HepG2 (cell line): ENCODE data around the gene UBE2S. TPM values are rescaled to one million over a fixed set of nuclear protein-coding genes. Genes with fewer than 3 reads are reported as not detected.

Experiments used
- ATAC-seq: fragments of 200-7000 bp; cut with Tn5 transposase; 3 replicates; pipeline ENCODE4 v1.9.1; 2020; ENCODE audit warnings: mild to moderate bottlenecking, moderate library complexity
- BruUV-seq: library from RNA; stranded (reverse); fragments of 400-500 nt; replicated peaks from 2 replicates; lab custom pipeline; 2021; lab: Mats Ljungman, UMichigan
- CTCF ChIA-PET: fragments of 300-600 bp; formaldehyde crosslinking; extraction: SDS; loops from one replicate; lab custom pipeline; 2021; ENCODE audit warnings: low total read pairs, inconsistent platforms, low intra/inter-chr PET ratio; lab: Yijun Ruan, JAX
- POLR2A ChIA-PET: fragments of 350-600 bp; sonication (Branson Sonifier 250); formaldehyde crosslinking; loops from one replicate; lab custom pipeline; 2020; ENCODE audit warnings: antibody characterized with exemption, inconsistent platforms; lab: Yijun Ruan, JAX
- DNase-seq: peaks from one replicate; pipeline ENCODE4 v3.0.0-alpha.2; 2015; ENCODE audit warnings: low spot score
- FAIRE-seq: peaks from 3 replicates; lab custom pipeline; 2011; peaks lifted over from hg19 to GRCh38; lab: Jason Lieb, UNC
- H2AFZ ChIP-seq: one replicate; pipeline ENCODE4 v1.6.1; 2011; ENCODE audit warnings: low read length, inconsistent platforms
- H3K27ac ChIP-seq: fragments of 300-600 bp; 3 replicates; pipeline ENCODE4 v1.8.0; 2011; ENCODE audit warnings: mixed run types, mild to moderate bottlenecking, mixed read lengths, low read length, inconsistent platforms; ENCODE audit not compliant: insufficient read depth; ENCODE audit errors: extremely low read length
- H3K27me3 ChIP-seq, 2 experiments: fragments of 200-600 bp in 1 of 2; 2 replicates in 1 of 2; 3 replicates in 1 of 2; pipeline versions ENCODE4 v1.6.0 to v1.8.0; 2011; ENCODE audit warnings: low read length in 2 of 2, mild to moderate bottlenecking in 2 of 2, moderate library complexity in 2 of 2, inconsistent platforms in 1 of 2; ENCODE audit not compliant: insufficient read depth in 2 of 2, control insufficient read depth in 1 of 2
- H3K36me3 ChIP-seq, 2 experiments: fragments of 200-600 bp in 1 of 2; replicated peaks in 1 of 2; 2 replicates in 1 of 2; 3 replicates in 1 of 2; pipeline versions ENCODE4 v1.5.1 to v1.8.0; 2011; ENCODE audit warnings: low read length in 2 of 2, inconsistent platforms in 1 of 2; ENCODE audit not compliant: insufficient read depth in 2 of 2, control insufficient read depth in 1 of 2
- H3K4me1 ChIP-seq: 2 replicates; pipeline ENCODE4 v1.5.1; 2012; ENCODE audit warnings: low read length, inconsistent platforms; ENCODE audit not compliant: insufficient read depth
- H3K4me2 ChIP-seq: 2 replicates; pipeline ENCODE4 v1.6.0; 2011; ENCODE audit warnings: low read depth, low read length, inconsistent platforms
- H3K4me3 ChIP-seq, 3 experiments: fragments of 200-600 bp in 1 of 3; sonication (generic), shearing (Covaris generic) in 1 of 3; replicated peaks in 1 of 3; 2 replicates each; pipeline ENCODE4 v1.5.1; 2011 to 2016; ENCODE audit warnings: low read length in 3 of 3, inconsistent platforms in 2 of 3, low read depth in 2 of 3, mild to moderate bottlenecking in 2 of 3, control low read depth in 1 of 3, mixed read lengths in 1 of 3; ENCODE audit not compliant: insufficient read depth in 1 of 3
- H3K79me2 ChIP-seq: one replicate; pipeline ENCODE4 v1.6.1; 2011; ENCODE audit warnings: low read length, inconsistent platforms; ENCODE audit not compliant: insufficient read depth
- H3K9ac ChIP-seq: 2 replicates; pipeline ENCODE4 v1.6.0; 2011; ENCODE audit warnings: mild to moderate bottlenecking, low read depth, low read length, inconsistent platforms; ENCODE audit not compliant: insufficient read depth
- H3K9me3 ChIP-seq: 2 replicates; pipeline ENCODE4 v1.5.1; 2012; ENCODE audit warnings: mild to moderate bottlenecking, low read length
- H4K20me1 ChIP-seq: 2 replicates; pipeline ENCODE4 v1.6.0; 2011; ENCODE audit warnings: inconsistent platforms, mild to moderate bottlenecking, low read length, moderate library complexity; ENCODE audit not compliant: insufficient read depth
- ATF2 ChIP-seq: sonication (generic); formaldehyde crosslinking; IDR thresholded peaks from 2 replicates; pipeline ENCODE4 v1.4.0; 2020; ENCODE audit warnings: missing genetic modification reagents
- ERF ChIP-seq: IDR thresholded peaks from 2 replicates; pipeline ENCODE4 v1.6.1; 2018; ENCODE audit warnings: missing biosample characterization, missing genetic modification reagents
- FOXC1 ChIP-seq: sonication (generic); formaldehyde crosslinking; IDR thresholded peaks from 2 replicates; pipeline ENCODE4 v1.8.0; 2022; ENCODE audit warnings: mild to moderate bottlenecking, missing genetic modification reagents, borderline replicate concordance
- GLMP ChIP-seq: sonication (generic); formaldehyde crosslinking; IDR thresholded peaks from 2 replicates; pipeline ENCODE4 v1.9.0; 2021; ENCODE audit warnings: missing genetic modification reagents, mild to moderate bottlenecking, borderline replicate concordance
- KDM2A ChIP-seq: sonication (generic); formaldehyde crosslinking; IDR thresholded peaks from 2 replicates; pipeline ENCODE4 v1.4.0; 2020; ENCODE audit warnings: low read depth, missing genetic modification reagents, borderline replicate concordance
- MNT ChIP-seq: fragments of 450-650 bp; IDR thresholded peaks from 2 replicates; pipeline ENCODE4 v1.6.1; 2016
- NCOA1 ChIP-seq: sonication (generic); formaldehyde crosslinking; IDR thresholded peaks from 2 replicates; pipeline ENCODE4 v1.9.0; 2021; ENCODE audit warnings: missing genetic modification reagents
- PCBP1 ChIP-seq: fragments of 200-400 bp; formaldehyde crosslinking; IDR thresholded peaks from 2 replicates; pipeline ENCODE4 v1.6.1; 2017; ENCODE audit warnings: mild to moderate bottlenecking, low read depth, low read length, borderline replicate concordance
- PLSCR1 ChIP-seq: sonication (generic); formaldehyde crosslinking; IDR thresholded peaks from 2 replicates; pipeline ENCODE4 v1.5.0; 2020; ENCODE audit warnings: missing genetic modification reagents, mild to moderate bottlenecking, borderline replicate concordance
- POLR2AphosphoS5 ChIP-seq: IDR thresholded peaks from 2 replicates; pipeline ENCODE4 v1.6.1; 2012; ENCODE audit warnings: low read depth, low read length
- RBM22 ChIP-seq: fragments of 200-400 bp; formaldehyde crosslinking; optimal IDR thresholded peaks from 2 replicates; pipeline ENCODE3; 2017; ENCODE audit warnings: mild to moderate bottlenecking, low read length, moderate library complexity
- SRY ChIP-seq: sonication (generic); formaldehyde crosslinking; IDR thresholded peaks from 2 replicates; pipeline ENCODE4 v1.8.0; 2022; ENCODE audit warnings: mild to moderate bottlenecking, missing genetic modification reagents
- ZNF513 ChIP-seq: sonication (generic); formaldehyde crosslinking; conservative IDR thresholded peaks from 2 replicates; pipeline ENCODE4 v1.5.0; 2020; ENCODE audit warnings: missing genetic modification reagents
- ZNF816 ChIP-seq: sonication (generic); formaldehyde crosslinking; IDR thresholded peaks from 2 replicates; pipeline ENCODE4 v1.8.0; 2022; ENCODE audit warnings: missing genetic modification reagents, mild to moderate bottlenecking, borderline replicate concordance
- ZSCAN21 ChIP-seq: sonication (generic); formaldehyde crosslinking; IDR thresholded peaks from 2 replicates; pipeline ENCODE4 v1.8.0; 2022; ENCODE audit warnings: mild to moderate bottlenecking, missing genetic modification reagents, moderate library complexity, borderline replicate concordance
- WGBS: methylation state at CpG from one replicate; pipeline ENCODE4 v1.1.6; 2017; ENCODE audit warnings: low lambda C conversion rate; 5-methylcytosine and 5-hydroxymethylcytosine counted together
- in situ Hi-C: cut with HindIII; loops from 2 replicates; pipeline ENCODE4 v1.10.0; 2017; ENCODE audit warnings: low pct_unique_long_range_greater_than_20kb; ENCODE audit not compliant: extremely low pct_ligation_motif_present
- intact Hi-C: fragments of 100-400 bp; cut with micrococcal nuclease; formaldehyde crosslinking; loops from one replicate; pipeline ENCODE4 v1.10.0; 2022; ENCODE audit not compliant: unreplicated experiment
- polyA plus RNA-seq, 8 experiments: library from polyadenylated mRNA; depleted of rRNA in 3 of 8; stranded (reverse) in 7 of 8; unstranded in 1 of 8; fragments of >200 nt; fragmentation: Illumina TruSeq in 4 of 8; extraction: Trizol in 4 of 8; gene quantifications; 2 replicates each; pipeline versions ENCODE4 v1.2.1 to v1.2.3, GENCODE V29; 2011 to 2016; ENCODE audit warnings: low read depth in 4 of 8, missing spikeins in 1 of 8, mixed read lengths in 1 of 8; ENCODE audit not compliant: insufficient read depth in 1 of 8
- total RNA-seq, 5 experiments: library from RNA; depleted of rRNA; stranded (reverse); fragments of >200 nt; fragmentation: Illumina TruSeq; extraction: Trizol; gene quantifications; 2 replicates each; pipeline ENCODE4 v1.2.3, GENCODE V29; 2016; ENCODE audit warnings: low read depth in 1 of 5

Gene UBE2S
- total and polyA plus RNA-seq, 2 of the 13 experiments (the other 11 are each of a cell fraction or from before 2014, with no cell fraction given), result 32.2 to 39.3 TPM

- TF ChIP-seq MNT (no peak), ZNF816 (no peak), PLSCR1 (no peak), POLR2AphosphoS5 (peak; percentile 22; the same call in 1 of the 2 replicates)
Measured at GRCh38 chr19:55391191-55391670, 16.4 kb downstream of the UBE2S start (continued).

GRCh38 chr19:55390461-55390880 is 17.1 kb downstream of the UBE2S start:
- H3K4me2 ChIP-seq, result no peak overlapping the region
- H2AFZ ChIP-seq, result no peak overlapping the region
- H3K9ac ChIP-seq, result no peak overlapping the region
- intact Hi-C loops, result no loop called here
- in situ Hi-C loops, result no loop called here
- H3K79me2 ChIP-seq, result peaks cover 27% of the 10 kb centered on the region
- 98% methylated on average over 7 of the region's 7 CpGs for WGBS
- H3K36me3 ChIP-seq, result peaks cover 16 to 35% of the 10 kb centered on the region in 2 experiments
- no peak overlapping the region for H3K4me3 ChIP-seq
- H3K9me3 ChIP-seq, result no peaks in the 10 kb centered on the region
- POLR2A ChIA-PET, result interaction anchor here (1.3 to 9.7 kb wide), 3 partner anchors 16 to 51 kb away, joined by 3 to 62 read pairs (median 3); partner anchors contain the start of gene UBE2S
- H4K20me1 ChIP-seq, result peaks cover 48% of the 10 kb centered on the region
- peaks cover 55% of the 10 kb centered on the region for H3K4me1 ChIP-seq
- no peak overlapping the region for H3K27ac ChIP-seq
- no peak for ATAC-seq
- no peaks in the 10 kb centered on the region; a peak in 1 of 5 replicates for H3K27me3 ChIP-seq
- no TSS peak for BruUV-seq
- CTCF ChIA-PET, result no interaction called here
- FAIRE-seq, result no peak
- DNase-seq, result no peak
- no peak for TF ChIP-seq FOXC1 (CRISPR knock-in tag)
- TF ChIP-seq PCBP1, result no peak
- no peak for TF ChIP-seq ATF2 (CRISPR knock-in tag)
- no peak for TF ChIP-seq NCOA1 (CRISPR knock-in tag)
- peak; percentile 85 for TF ChIP-seq RBM22
- 0 out of 2 replicates have a peak, but pooled peaks have one; percentile 1 for TF ChIP-seq KDM2A (CRISPR knock-in tag)
- no peak for TF ChIP-seq ZSCAN21 (CRISPR knock-in tag)
- TF ChIP-seq ZNF513, result no peak
- TF ChIP-seq ERF (CRISPR knock-in tag), result no peak
- TF ChIP-seq GLMP, result no peak
- no peak for TF ChIP-seq SRY (CRISPR knock-in tag)
